Measurements from ENCODE around the gene GRIA1.

The GRIA1 gene

DNA sequence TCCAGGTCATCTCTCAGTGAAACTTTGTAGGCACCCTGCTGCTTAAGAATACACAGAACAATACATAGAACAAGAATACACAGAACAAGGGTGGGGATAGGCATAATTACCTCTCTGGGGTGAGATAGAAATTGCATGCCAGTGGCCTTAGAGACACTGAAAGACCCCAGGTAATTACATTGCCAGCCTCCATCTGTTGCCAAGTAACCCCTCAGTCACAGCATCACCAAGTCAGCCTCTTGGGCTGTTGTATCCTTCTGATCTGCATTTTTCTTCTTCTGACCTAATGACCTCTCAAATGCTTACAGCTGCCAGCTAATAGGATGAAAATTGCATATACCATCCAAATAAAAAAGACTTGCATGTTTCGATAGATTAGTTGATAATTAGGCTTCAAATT lies 167.7 kb downstream of the GRIA1 start:
- Histone ChIP-seq H3K27ac (ENCODE audit: low read depth, low read length) (peak overlapping the region; percentile 42), H3K14ac (ENCODE audit: low read length) (no peak overlapping the region), H3K9ac (ENCODE audit: low read length) (no peak overlapping the region), H3K79me2 (ENCODE audit: control insufficient read depth, insufficient read depth, low read length, poor library complexity) (no peaks in the 10 kb centered on the region), H4K91ac (ENCODE audit: low read depth, low read length) (no peak overlapping the region), H3K27me3 (ENCODE audit: insufficient read depth, low read length) (no peaks in the 10 kb centered on the region), H3K4me1 (ENCODE audit: control insufficient read depth in 1 of 2, insufficient read depth in 2 of 2, low read length in 2 of 2) (peaks cover 0 to 6% of the 10 kb centered on the region in 2 experiments), H2AFZ (ENCODE audit: insufficient read depth, low read length, poor library complexity) (no peak overlapping the region), H3K4ac (ENCODE audit: low read depth, low read length) (no peak overlapping the region), H3K79me1 (ENCODE audit: low read length) (no peaks in the 10 kb centered on the region), H2BK5ac (ENCODE audit: low read depth, low read length, poor library complexity) (no peak overlapping the region), H3K36me3 (ENCODE audit: control insufficient read depth in 1 of 2, insufficient read depth in 2 of 2, low read length in 2 of 2) (no peaks in the 10 kb centered on the region), H4K12ac (ENCODE audit: low read depth, low read length) (no peak overlapping the region), H3K9me3 (ENCODE audit: insufficient read depth, low read depth, low read length) (no peaks in the 10 kb centered on the region), H2BK12ac (ENCODE audit: low read length) (peak overlapping the region; percentile 50), H3K23ac (ENCODE audit: low read length) (no peak overlapping the region), H2BK120ac (ENCODE audit: insufficient read depth, low read length, poor library complexity) (no peak overlapping the region), H2AK5ac (ENCODE audit: low read length) (no peak overlapping the region), H3K18ac (ENCODE audit: low read length) (no peak overlapping the region), H3K4me2 (ENCODE audit: low read length) (no peak overlapping the region), H4K8ac (ENCODE audit: low read depth, low read length) (no peak overlapping the region), H3K4me3 (ENCODE audit: low read depth, low read length) (no peak overlapping the region)
- DNase-seq, result no peak
- no CpG with 5 or more reads among the region's 1 CpG for WGBS (ENCODE audit: extremely low coverage, insufficient coverage, insufficient read length)

DNA sequence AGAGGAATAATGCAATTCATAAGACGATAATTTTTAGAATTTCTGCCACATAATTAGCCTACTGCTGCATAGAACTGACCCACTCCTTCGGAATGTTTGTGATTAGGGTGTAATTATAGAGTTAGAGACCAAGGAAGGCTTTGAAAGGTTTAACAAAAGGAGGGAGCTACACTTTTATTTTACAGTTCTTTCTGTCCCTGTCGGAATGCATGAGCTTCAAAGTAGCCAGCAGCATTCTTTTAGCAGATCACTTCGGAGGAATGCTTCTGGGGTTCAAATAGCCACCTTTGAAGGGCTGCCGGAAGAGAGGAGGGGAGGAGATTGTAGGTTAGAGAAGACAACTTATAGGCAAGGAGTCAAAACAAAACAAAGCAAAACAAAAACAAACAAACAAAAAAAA lies 168.1 kb downstream of the GRIA1 start:
- H3K36me3 ChIP-seq (ENCODE audit: control insufficient read depth in 1 of 2, insufficient read depth in 2 of 2, low read length in 2 of 2), result no peaks in the 10 kb centered on the region
- no peak overlapping the region for H3K23ac ChIP-seq (ENCODE audit: low read length)
- no peak overlapping the region for H3K4ac ChIP-seq (ENCODE audit: low read depth, low read length)
- H4K8ac ChIP-seq (ENCODE audit: low read depth, low read length), result no peak overlapping the region
- H3K27me3 ChIP-seq (ENCODE audit: insufficient read depth, low read length), result no peaks in the 10 kb centered on the region
- WGBS (ENCODE audit: extremely low coverage, insufficient coverage, insufficient read length), result no CpG with 5 or more reads among the region's 5 CpGs
- H2BK120ac ChIP-seq (ENCODE audit: insufficient read depth, low read length, poor library complexity), result no peak overlapping the region
- H3K4me3 ChIP-seq (ENCODE audit: low read depth, low read length), result no peak overlapping the region
- peak overlapping the region; percentile 23 for H3K27ac ChIP-seq (ENCODE audit: low read depth, low read length)
- H4K12ac ChIP-seq (ENCODE audit: low read depth, low read length), result no peak overlapping the region
- no peak overlapping the region for H3K18ac ChIP-seq (ENCODE audit: low read length)
- DNase-seq, result peak in 1 of 2 donors; percentile 7
- H2AFZ ChIP-seq (ENCODE audit: insufficient read depth, low read length, poor library complexity), result no peak overlapping the region
- H3K4me2 ChIP-seq (ENCODE audit: low read length), result no peak overlapping the region
- no peak overlapping the region for H3K9ac ChIP-seq (ENCODE audit: low read length)
- no peak overlapping the region for H3K14ac ChIP-seq (ENCODE audit: low read length)
- no peak overlapping the region for H2AK5ac ChIP-seq (ENCODE audit: low read length)
- H3K9me3 ChIP-seq (ENCODE audit: insufficient read depth, low read depth, low read length), result no peaks in the 10 kb centered on the region
- no peak overlapping the region for H2BK5ac ChIP-seq (ENCODE audit: low read depth, low read length, poor library complexity)
- H4K91ac ChIP-seq (ENCODE audit: low read depth, low read length), result no peak overlapping the region
- no peaks in the 10 kb centered on the region for H3K79me1 ChIP-seq (ENCODE audit: low read length)
- peaks cover 0 to 6% of the 10 kb centered on the region in 2 experiments for H3K4me1 ChIP-seq (ENCODE audit: control insufficient read depth in 1 of 2, insufficient read depth in 2 of 2, low read length in 2 of 2)
- H3K79me2 ChIP-seq (ENCODE audit: control insufficient read depth, insufficient read depth, low read length, poor library complexity), result no peaks in the 10 kb centered on the region
- no peak overlapping the region for H2BK12ac ChIP-seq (ENCODE audit: low read length)

DNA sequence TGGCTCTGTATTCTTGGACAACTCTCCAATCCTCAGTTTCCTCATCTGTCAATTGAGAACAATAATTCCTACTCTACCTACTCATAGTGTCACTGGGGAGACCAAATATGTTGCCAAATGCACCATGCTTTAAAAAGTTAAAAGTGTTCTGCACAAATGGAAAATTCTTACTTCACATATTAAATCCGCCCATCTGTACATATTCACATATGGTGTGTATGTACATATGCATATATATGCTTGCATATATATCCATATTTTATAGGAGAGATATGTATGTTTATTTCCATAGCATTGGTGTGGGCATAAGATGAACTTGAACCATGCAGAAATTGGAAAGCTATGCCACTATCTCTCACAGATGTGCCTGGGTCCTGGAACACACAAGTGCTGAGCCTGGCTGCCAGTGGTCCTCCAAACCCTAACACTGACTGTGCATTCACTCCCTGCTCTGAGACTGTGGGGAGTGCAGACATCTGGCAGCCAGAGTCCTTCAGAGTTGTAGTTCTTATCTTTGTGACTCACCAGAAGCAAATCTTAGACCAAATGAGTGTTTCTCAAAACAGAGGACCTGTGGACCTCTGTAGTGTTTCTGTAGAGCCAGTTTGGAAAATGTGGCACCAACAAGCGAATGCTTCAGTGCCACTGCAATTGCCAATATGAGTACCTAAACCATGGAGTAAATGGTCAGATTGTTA lies 168.7 kb downstream of the GRIA1 start:
- Histone ChIP-seq H2AK5ac (ENCODE audit: low read length) (no peak overlapping the region), H3K79me2 (ENCODE audit: control insufficient read depth, insufficient read depth, low read length, poor library complexity) (no peaks in the 10 kb centered on the region), H3K4me3 (ENCODE audit: low read depth, low read length) (no peak overlapping the region), H3K27me3 (ENCODE audit: insufficient read depth, low read length) (no peaks in the 10 kb centered on the region), H4K91ac (ENCODE audit: low read depth, low read length) (no peak overlapping the region), H3K18ac (ENCODE audit: low read length) (no peak overlapping the region), H2AFZ (ENCODE audit: insufficient read depth, low read length, poor library complexity) (no peak overlapping the region), H3K9me3 (ENCODE audit: insufficient read depth, low read depth, low read length) (no peaks in the 10 kb centered on the region), H3K27ac (ENCODE audit: low read depth, low read length) (peak overlapping the region; percentile 23), H3K4me2 (ENCODE audit: low read length) (no peak overlapping the region), H3K4me1 (ENCODE audit: control insufficient read depth in 1 of 2, insufficient read depth in 2 of 2, low read length in 2 of 2) (peaks cover 0 to 6% of the 10 kb centered on the region in 2 experiments), H3K36me3 (ENCODE audit: control insufficient read depth in 1 of 2, insufficient read depth in 2 of 2, low read length in 2 of 2) (no peaks in the 10 kb centered on the region), H3K4ac (ENCODE audit: low read depth, low read length) (no peak overlapping the region), H3K23ac (ENCODE audit: low read length) (no peak overlapping the region), H3K9ac (ENCODE audit: low read length) (no peak overlapping the region), H2BK120ac (ENCODE audit: insufficient read depth, low read length, poor library complexity) (no peak overlapping the region), H2BK12ac (ENCODE audit: low read length) (no peak overlapping the region), H3K79me1 (ENCODE audit: low read length) (no peaks in the 10 kb centered on the region), H2BK5ac (ENCODE audit: low read depth, low read length, poor library complexity) (no peak overlapping the region), H3K14ac (ENCODE audit: low read length) (no peak overlapping the region), H4K8ac (ENCODE audit: low read depth, low read length) (no peak overlapping the region), H4K12ac (ENCODE audit: low read depth, low read length) (no peak overlapping the region)
- WGBS (ENCODE audit: extremely low coverage, insufficient coverage, insufficient read length), result no CpG with 5 or more reads among the region's 2 CpGs
- peak; percentile 2 to 24 for DNase-seq

DNA sequence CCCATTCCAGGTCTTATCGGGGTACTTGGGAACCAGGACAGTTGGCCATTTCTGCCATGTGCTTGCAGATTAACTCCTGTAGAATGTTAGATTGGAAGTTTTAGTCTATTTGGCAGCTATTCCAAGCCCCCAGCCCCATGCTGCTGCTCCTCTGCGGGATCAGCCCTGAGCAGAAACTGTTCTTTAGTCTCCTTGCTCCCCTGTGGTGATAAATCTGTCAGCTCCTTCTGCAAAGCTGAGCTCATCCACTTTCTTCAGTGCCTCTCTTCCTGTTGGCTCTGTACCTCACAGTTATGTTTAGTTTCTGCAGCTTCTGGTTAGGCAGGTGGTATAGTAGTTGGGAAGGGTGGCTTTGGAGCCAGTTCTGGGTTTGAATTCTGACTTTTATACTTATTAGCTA lies 170.4 kb downstream of the GRIA1 start:
- peaks cover 0 to 6% of the 10 kb centered on the region in 2 experiments for H3K4me1 ChIP-seq (ENCODE audit: control insufficient read depth in 1 of 2, insufficient read depth in 2 of 2, low read length in 2 of 2)
- no peaks in the 10 kb centered on the region for H3K27me3 ChIP-seq (ENCODE audit: insufficient read depth, low read length)
- no peak overlapping the region for H3K23ac ChIP-seq (ENCODE audit: low read length)
- no peak overlapping the region for H4K91ac ChIP-seq (ENCODE audit: low read depth, low read length)
- no peaks in the 10 kb centered on the region for H3K79me1 ChIP-seq (ENCODE audit: low read length)
- H3K36me3 ChIP-seq (ENCODE audit: control insufficient read depth in 1 of 2, insufficient read depth in 2 of 2, low read length in 2 of 2), result no peaks in the 10 kb centered on the region
- H2BK120ac ChIP-seq (ENCODE audit: insufficient read depth, low read length, poor library complexity), result no peak overlapping the region
- H2BK12ac ChIP-seq (ENCODE audit: low read length), result no peak overlapping the region
- no CpG with 5 or more reads among the region's 2 CpGs for WGBS (ENCODE audit: extremely low coverage, insufficient coverage, insufficient read length)
- H2BK5ac ChIP-seq (ENCODE audit: low read depth, low read length, poor library complexity), result no peak overlapping the region
- no peak overlapping the region for H2AK5ac ChIP-seq (ENCODE audit: low read length)
- no peak overlapping the region for H3K27ac ChIP-seq (ENCODE audit: low read depth, low read length)
- H3K14ac ChIP-seq (ENCODE audit: low read length), result no peak overlapping the region
- no peak overlapping the region for H2AFZ ChIP-seq (ENCODE audit: insufficient read depth, low read length, poor library complexity)
- H3K18ac ChIP-seq (ENCODE audit: low read length), result no peak overlapping the region
- H3K9me3 ChIP-seq (ENCODE audit: insufficient read depth, low read depth, low read length), result no peaks in the 10 kb centered on the region
- H4K8ac ChIP-seq (ENCODE audit: low read depth, low read length), result no peak overlapping the region
- H3K4me3 ChIP-seq (ENCODE audit: low read depth, low read length), result no peak overlapping the region
- no peak overlapping the region for H4K12ac ChIP-seq (ENCODE audit: low read depth, low read length)
- H3K79me2 ChIP-seq (ENCODE audit: control insufficient read depth, insufficient read depth, low read length, poor library complexity), result no peaks in the 10 kb centered on the region
- no peak overlapping the region for H3K4me2 ChIP-seq (ENCODE audit: low read length)
- no peak for DNase-seq
- H3K9ac ChIP-seq (ENCODE audit: low read length), result peak overlapping the region; percentile 27
- no peak overlapping the region for H3K4ac ChIP-seq (ENCODE audit: low read depth, low read length)
